ENCODE measurements around the gene FYB1.

DNA sequence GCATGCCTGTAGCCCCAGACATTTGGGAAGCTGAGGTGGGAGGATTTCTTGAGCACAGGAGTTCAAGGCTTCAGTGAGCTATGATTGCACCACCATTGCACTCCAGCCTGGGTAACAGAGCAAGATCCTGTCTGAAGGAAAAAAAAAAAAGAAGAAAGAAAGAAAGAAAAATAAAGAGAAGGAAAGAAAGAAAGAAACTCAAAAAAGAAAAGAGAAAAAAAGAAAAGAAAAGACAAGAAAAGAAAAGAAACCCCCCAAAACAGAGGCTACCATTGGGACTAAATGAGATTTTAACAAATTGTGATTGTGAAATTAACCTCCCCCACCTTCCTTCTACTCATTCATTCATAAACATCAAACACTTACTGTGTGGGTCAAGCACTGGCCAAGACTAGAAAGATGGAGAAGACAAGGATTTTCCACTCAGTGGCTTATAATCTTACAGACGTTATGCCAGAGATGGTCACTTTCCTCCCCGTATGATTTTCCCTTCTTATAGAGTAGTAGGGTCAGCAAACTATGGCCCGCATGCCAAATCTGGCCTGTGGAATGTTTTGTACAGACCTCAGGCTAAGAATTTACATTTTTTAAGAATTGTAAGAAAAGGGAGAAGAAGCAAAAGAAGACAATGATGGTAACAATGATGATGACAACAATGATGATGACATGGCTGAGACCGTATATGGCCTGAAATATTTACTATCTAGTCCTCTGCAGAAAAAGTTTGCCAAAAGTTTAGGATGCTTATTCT, 1.1 kb upstream of the FYB1 start:
- TF ChIP-seq, protein P1, sequence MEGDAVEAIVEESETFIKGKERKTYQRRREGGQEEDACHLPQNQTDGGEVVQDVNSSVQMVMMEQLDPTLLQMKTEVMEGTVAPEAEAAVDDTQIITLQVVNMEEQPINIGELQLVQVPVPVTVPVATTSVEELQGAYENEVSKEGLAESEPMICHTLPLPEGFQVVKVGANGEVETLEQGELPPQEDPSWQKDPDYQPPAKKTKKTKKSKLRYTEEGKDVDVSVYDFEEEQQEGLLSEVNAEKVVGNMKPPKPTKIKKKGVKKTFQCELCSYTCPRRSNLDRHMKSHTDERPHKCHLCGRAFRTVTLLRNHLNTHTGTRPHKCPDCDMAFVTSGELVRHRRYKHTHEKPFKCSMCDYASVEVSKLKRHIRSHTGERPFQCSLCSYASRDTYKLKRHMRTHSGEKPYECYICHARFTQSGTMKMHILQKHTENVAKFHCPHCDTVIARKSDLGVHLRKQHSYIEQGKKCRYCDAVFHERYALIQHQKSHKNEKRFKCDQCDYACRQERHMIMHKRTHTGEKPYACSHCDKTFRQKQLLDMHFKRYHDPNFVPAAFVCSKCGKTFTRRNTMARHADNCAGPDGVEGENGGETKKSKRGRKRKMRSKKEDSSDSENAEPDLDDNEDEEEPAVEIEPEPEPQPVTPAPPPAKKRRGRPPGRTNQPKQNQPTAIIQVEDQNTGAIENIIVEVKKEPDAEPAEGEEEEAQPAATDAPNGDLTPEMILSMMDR (IDR thresholded peaks at IDR 0.05) = no peak
- no peak for TF ChIP-seq EP300 (IDR thresholded peaks at IDR 0.05)
- TF ChIP-seq POLR2A (IDR thresholded peaks at IDR 0.05) = no peak
- no peak for TF ChIP-seq POLR2AphosphoS5 (IDR thresholded peaks at IDR 0.05)

Data from suprapubic skin (tissue), 4 donors.